HUES64 (cell line): ENCODE measurements around the gene GARIN6. TPM values are rescaled to one million over a fixed set of nuclear protein-coding genes. Genes with fewer than 3 reads are reported as not detected.
A peak's percentile ranks its signal among the peaks of the same experiment; 100 is the strongest.
"Not testable (repeated sequence)": the region's sequence is repeated elsewhere in the genome, so short reads cannot be mapped to it uniquely, and the experiment has no call there.

Source experiments
- H3K27ac ChIP-seq: 2 replicates; pipeline ENCODE4 v1.7.0; 2013; ENCODE audit warnings: low read depth, low read length, inconsistent platforms
- H3K27me3 ChIP-seq: 2 replicates; pipeline ENCODE4 v1.6.1; 2013; ENCODE audit warnings: mild to moderate bottlenecking, low read length; ENCODE audit not compliant: insufficient read depth
- H3K36me3 ChIP-seq: 2 replicates; pipeline ENCODE4 v1.6.1; 2013; ENCODE audit warnings: mild to moderate bottlenecking, low read length; ENCODE audit not compliant: insufficient read depth
- H3K4me1 ChIP-seq: 2 replicates; pipeline ENCODE4 v1.6.1; 2013; ENCODE audit warnings: mild to moderate bottlenecking, low read length, moderate library complexity; ENCODE audit not compliant: insufficient read depth
- H3K4me3 ChIP-seq: 2 replicates; pipeline ENCODE4 v1.5.1; 2013; ENCODE audit warnings: mild to moderate bottlenecking, low read length, moderate library complexity
- H3K9ac ChIP-seq: 2 replicates; pipeline ENCODE4 v1.6.1; 2013; ENCODE audit warnings: mild to moderate bottlenecking, low read depth, low read length
- H3K9me3 ChIP-seq: 2 replicates; pipeline ENCODE4 v1.6.1; 2013; ENCODE audit warnings: low read depth, low read length; ENCODE audit not compliant: insufficient read depth
- WGBS: fragments of 150-250, 120-280 bp; methylation state at CpG from one replicate; pipeline ENCODE4 v1.1.7; 2013; ENCODE audit warnings: missing lambda C conversion rate; 5-methylcytosine and 5-hydroxymethylcytosine counted together
- polyA plus RNA-seq, 2 experiments: library from polyadenylated mRNA; stranded (reverse); fragments of 50-300 nt; gene quantifications; one replicate each; pipeline ENCODE4 v1.2.3, GENCODE V29; 2013

The GARIN6 gene
- polyA plus RNA-seq (2013, experiment 1 of 2): not detected
- polyA plus RNA-seq (2013, experiment 2 of 2): not detected

- H3K36me3 ChIP-seq: no peaks in the 10 kb centered on the region
- H3K27me3 ChIP-seq: no peaks in the 10 kb centered on the region
- 95% methylated on average over 4 of the region's 4 CpGs for WGBS
- H3K4me1 ChIP-seq: no peaks in the 10 kb centered on the region
- no peak within 1 kb of the TSS for H3K9ac ChIP-seq
- H3K27ac ChIP-seq: no peak within 1 kb of the TSS
- H3K9me3 ChIP-seq: no peaks in the 10 kb centered on the region
- H3K4me3 ChIP-seq: no peak within 1 kb of the TSS
Measured at GRCh38 chr12:99647453-99647852, at the start of gene GARIN6. Gene GARIN6 (plus strand): TSS chr12:99647753. CDS start chr12:99648175, 422 bp downstream.

- Histone ChIP-seq H3K4me1 (no peaks in the 10 kb centered on the region), H3K9me3 (no peaks in the 10 kb centered on the region), H3K4me3 (no peak overlapping the region), H3K36me3 (no peaks in the 10 kb centered on the region), H3K9ac (no peak overlapping the region), H3K27ac (no peak overlapping the region), H3K27me3 (no peaks in the 10 kb centered on the region)
- 97% methylated on average over 2 of the region's 2 CpGs for WGBS
Measured at GRCh38 chr12:99598785-99599184, 48.8 kb upstream of the GARIN6 start.

GRCh38 chr12:99600388-99600787 lies 47.2 kb upstream of the GARIN6 start:
- Histone ChIP-seq H3K9ac (no peak overlapping the region), H3K36me3 (no peaks in the 10 kb centered on the region), H3K4me3 (no peak overlapping the region), H3K27me3 (no peaks in the 10 kb centered on the region), H3K9me3 (no peaks in the 10 kb centered on the region), H3K27ac (no peak overlapping the region), H3K4me1 (no peaks in the 10 kb centered on the region)
- WGBS: 86% methylated on average over 5 of the region's 5 CpGs

GRCh38 chr12:99609455-99610181 lies 37.9 kb upstream of the GARIN6 start:
- Histone ChIP-seq H3K27ac (peak overlapping the region; percentile 73; the same call in 1 of the 2 replicates), H3K9me3 (no peaks in the 10 kb centered on the region), H3K36me3 (no peaks in the 10 kb centered on the region), H3K9ac (no peak overlapping the region), H3K4me3 (no peak overlapping the region), H3K27me3 (no peaks in the 10 kb centered on the region), H3K4me1 (peaks cover 37% of the 10 kb centered on the region)
- WGBS: 57% methylated on average over 7 of the region's 7 CpGs

GRCh38 chr12:99611117-99611516 lies 36.4 kb upstream of the GARIN6 start:
- H3K4me3 ChIP-seq: no peak overlapping the region
- no peak overlapping the region for H3K9ac ChIP-seq
- H3K36me3 ChIP-seq: no peaks in the 10 kb centered on the region
- H3K27me3 ChIP-seq: no peaks in the 10 kb centered on the region
- H3K4me1 ChIP-seq: peaks cover 37% of the 10 kb centered on the region
- no peak overlapping the region for H3K27ac ChIP-seq
- H3K9me3 ChIP-seq: no peaks in the 10 kb centered on the region
- WGBS: 32% methylated on average over 1 of the region's 3 CpGs

- peaks cover 37% of the 10 kb centered on the region for H3K4me1 ChIP-seq
- 94% methylated on average over 2 of the region's 3 CpGs for WGBS
- H3K27me3 ChIP-seq: no peaks in the 10 kb centered on the region
- H3K9ac ChIP-seq: no peak overlapping the region
- H3K27ac ChIP-seq: no peak overlapping the region
- H3K4me3 ChIP-seq: no peak overlapping the region
- no peaks in the 10 kb centered on the region for H3K9me3 ChIP-seq
- no peaks in the 10 kb centered on the region for H3K36me3 ChIP-seq
Measured at GRCh38 chr12:99611599-99611998, 36.0 kb upstream of the GARIN6 start.

GRCh38 chr12:99618657-99619056 lies 28.9 kb upstream of the GARIN6 start:
- no peak overlapping the region for H3K9ac ChIP-seq
- no peak overlapping the region for H3K27ac ChIP-seq
- no peak overlapping the region for H3K4me3 ChIP-seq
- H3K4me1 ChIP-seq: no peaks in the 10 kb centered on the region
- 91% methylated on average over 4 of the region's 4 CpGs for WGBS
- H3K36me3 ChIP-seq: no peaks in the 10 kb centered on the region
- H3K9me3 ChIP-seq: no peaks in the 10 kb centered on the region
- no peaks in the 10 kb centered on the region for H3K27me3 ChIP-seq

- Histone ChIP-seq H3K4me3 (no peak overlapping the region), H3K36me3 (no peaks in the 10 kb centered on the region), H3K9me3 (no peaks in the 10 kb centered on the region), H3K4me1 (no peaks in the 10 kb centered on the region), H3K9ac (no peak overlapping the region), H3K27ac (no peak overlapping the region), H3K27me3 (no peaks in the 10 kb centered on the region)
- WGBS: 67% methylated on average over 7 of the region's 7 CpGs
Measured at GRCh38 chr12:99619389-99620158, 28.0 kb upstream of the GARIN6 start.

- H3K9me3 ChIP-seq: no peaks in the 10 kb centered on the region
- H3K36me3 ChIP-seq: no peaks in the 10 kb centered on the region
- H3K27ac ChIP-seq: no peak overlapping the region
Measured at GRCh38 chr12:99620159-99620479, 27.4 kb upstream of the GARIN6 start.

GRCh38 chr12:99624591-99624990 lies 23.0 kb upstream of the GARIN6 start:
- not testable (repeated sequence) for H3K36me3 ChIP-seq, H3K9me3 ChIP-seq, H3K9ac ChIP-seq, H3K27ac ChIP-seq, H3K4me1 ChIP-seq, H3K4me3 ChIP-seq, H3K27me3 ChIP-seq
- 100% methylated on average over 2 of the region's 2 CpGs for WGBS

More at GRCh38 chr12:99620159-99620479, 27.4 kb upstream of the GARIN6 start:
- no peak overlapping the region for H3K9ac ChIP-seq
- H3K4me3 ChIP-seq: no peak overlapping the region
- H3K27me3 ChIP-seq: no peaks in the 10 kb centered on the region
- H3K4me1 ChIP-seq: no peaks in the 10 kb centered on the region

GRCh38 chr12:99627459-99627858 lies 20.1 kb upstream of the GARIN6 start:
- Histone ChIP-seq H3K4me3 (no peak overlapping the region), H3K9me3 (no peaks in the 10 kb centered on the region), H3K27ac (no peak overlapping the region), H3K27me3 (no peaks in the 10 kb centered on the region), H3K36me3 (no peaks in the 10 kb centered on the region), H3K9ac (no peak overlapping the region), H3K4me1 (no peaks in the 10 kb centered on the region)
- 100% methylated on average over 1 of the region's 2 CpGs for WGBS
